Neuronal stem cell (in vitro differentiated cells): Measurements from ENCODE around the gene HIBADH.

Source experiments
- DNase-seq: peaks from one replicate; pipeline ENCODE4 v3.0.0-alpha.2; 2013; ENCODE audit warnings: low spot score
- H2AFZ ChIP-seq: one replicate; pipeline ENCODE4 v1.6.1; 2013; ENCODE audit warnings: mild to moderate bottlenecking, low read length, inconsistent platforms
- H2AK5ac ChIP-seq: 2 replicates; pipeline ENCODE4 v1.6.1; 2013; ENCODE audit warnings: low read depth, mild to moderate bottlenecking, inconsistent platforms, low read length, moderate library complexity, mixed read lengths
- H2BK120ac ChIP-seq: 2 replicates; pipeline ENCODE4 v1.6.1; 2013; ENCODE audit warnings: low read depth, mild to moderate bottlenecking, inconsistent platforms, low read length, moderate library complexity, mixed read lengths
- H2BK12ac ChIP-seq: one replicate; pipeline ENCODE4 v1.6.1; 2013; ENCODE audit warnings: low read length, inconsistent platforms
- H2BK15ac ChIP-seq: 2 replicates; pipeline ENCODE4 v1.6.1; 2013; ENCODE audit warnings: mild to moderate bottlenecking, low read length, inconsistent platforms, mixed read lengths
- H2BK5ac ChIP-seq: one replicate; pipeline ENCODE4 v1.6.1; 2013; ENCODE audit warnings: inconsistent platforms, mild to moderate bottlenecking, low read length, moderate library complexity
- H3K14ac ChIP-seq: one replicate; pipeline ENCODE4 v1.6.1; 2013; ENCODE audit warnings: low read length, inconsistent platforms
- H3K18ac ChIP-seq: 2 replicates; pipeline ENCODE4 v1.6.1; 2013; ENCODE audit warnings: low read length, inconsistent platforms
- H3K23ac ChIP-seq: 2 replicates; pipeline ENCODE4 v1.6.1; 2013; ENCODE audit warnings: low read depth, mild to moderate bottlenecking, mixed read lengths, low read length, inconsistent platforms; ENCODE audit not compliant: poor library complexity
- H3K27ac ChIP-seq: replicated peaks from 3 replicates; pipeline ENCODE4 v1.5.1; 2013; ENCODE audit warnings: low read length, inconsistent platforms
- H3K27me3 ChIP-seq, 3 experiments: 2 replicates each; pipeline ENCODE4 v1.6.1; 2013; ENCODE audit warnings: low read length in 3 of 3, mild to moderate bottlenecking in 2 of 3, inconsistent platforms in 1 of 3, low read depth in 1 of 3, mixed read lengths in 1 of 3, moderate library complexity in 1 of 3; ENCODE audit not compliant: control insufficient read depth in 3 of 3, insufficient read depth in 3 of 3
- H3K36me3 ChIP-seq, 2 donors: replicated peaks in 1 of 2; 2 replicates each; pipeline ENCODE4 v1.6.1; 2013; ENCODE audit warnings: low read length in 2 of 2; ENCODE audit not compliant: control insufficient read depth in 2 of 2, insufficient read depth in 2 of 2
- H3K4ac ChIP-seq: 2 replicates; pipeline ENCODE4 v1.6.1; 2013; ENCODE audit warnings: inconsistent platforms, mild to moderate bottlenecking, low read length, moderate library complexity
- H3K4me1 ChIP-seq, 2 donors: 1 replicate in 1 of 2; 2 replicates in 1 of 2; pipeline ENCODE4 v1.6.1; 2013; ENCODE audit warnings: low read length in 2 of 2, low read depth in 1 of 2; ENCODE audit not compliant: control insufficient read depth in 2 of 2, insufficient read depth in 1 of 2
- H3K4me2 ChIP-seq: one replicate; pipeline ENCODE4 v1.6.1; 2013; ENCODE audit warnings: mild to moderate bottlenecking, low read length, inconsistent platforms; ENCODE audit not compliant: insufficient read depth, poor library complexity, severe bottlenecking
- H3K4me3 ChIP-seq, 2 donors: 2 replicates each; pipeline ENCODE4 v1.5.1; 2013; ENCODE audit warnings: low read length in 2 of 2, mild to moderate bottlenecking in 2 of 2, inconsistent platforms in 1 of 2, moderate library complexity in 1 of 2
- H3K79me1 ChIP-seq: one replicate; pipeline ENCODE4 v1.6.1; 2013; ENCODE audit warnings: low read depth, mild to moderate bottlenecking, inconsistent platforms, low read length, moderate library complexity
- H3K9ac ChIP-seq: one replicate; pipeline ENCODE4 v1.6.1; 2013; ENCODE audit warnings: mild to moderate bottlenecking, low read depth, low read length, inconsistent platforms; ENCODE audit not compliant: poor library complexity
- H3K9me3 ChIP-seq, 2 donors: replicated peaks in 1 of 2; 2 replicates each; pipeline versions ENCODE3 to v1.6.1; 2013; ENCODE audit warnings: low read length in 2 of 2, mild to moderate bottlenecking in 2 of 2, inconsistent platforms in 1 of 2, low read depth in 1 of 2, mixed read lengths in 1 of 2, moderate library complexity in 1 of 2; ENCODE audit not compliant: control insufficient read depth in 2 of 2, insufficient read depth in 1 of 2
- H4K8ac ChIP-seq: one replicate; pipeline ENCODE4 v1.6.1; 2013; ENCODE audit warnings: low read depth, mild to moderate bottlenecking, inconsistent platforms, low read length, moderate library complexity
- H4K91ac ChIP-seq: one replicate; pipeline ENCODE4 v1.6.1; 2013; ENCODE audit warnings: low read length, low read depth, mild to moderate bottlenecking, inconsistent platforms; ENCODE audit not compliant: poor library complexity
- WGBS, 2 donors: extraction: QIAGEN DNeasy Blood & Tissue Kit; methylation state at CpG; one replicate each; pipeline ENCODE4 v1.1.7; 2013; ENCODE audit warnings: missing lambda C conversion rate in 2 of 2, mixed read lengths in 1 of 2; ENCODE audit not compliant: insufficient read length in 2 of 2, insufficient replicate concordance in 1 of 2; ENCODE audit errors: extremely low coverage in 2 of 2; 5-methylcytosine and 5-hydroxymethylcytosine counted together

HIBADH gene

DNA sequence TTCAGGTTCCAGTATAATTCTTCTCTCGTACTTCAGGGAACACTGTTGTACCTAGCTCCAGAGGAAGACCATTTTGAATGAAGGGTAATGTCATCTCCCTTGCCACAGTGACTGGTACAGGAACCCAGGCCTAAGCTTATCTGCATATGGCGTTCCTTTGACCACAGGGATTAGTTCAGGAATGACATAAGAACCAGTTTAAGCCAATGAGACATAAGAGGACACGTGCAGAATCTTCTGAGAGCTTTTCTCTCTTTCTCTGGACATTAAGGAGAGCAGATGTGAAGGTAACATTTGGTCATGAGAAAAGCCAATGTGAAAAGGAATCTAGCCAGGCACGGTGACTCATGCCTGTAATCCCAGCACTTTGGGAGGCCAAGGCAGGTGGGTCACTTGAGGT lies 21.8 kb upstream of the HIBADH start:
- Histone ChIP-seq H4K8ac (no peak overlapping the region), H3K14ac (no peak overlapping the region), H3K18ac (no peak overlapping the region), H2BK5ac (no peak overlapping the region), H2AK5ac (no peak overlapping the region), H3K23ac (no peak overlapping the region), H3K4me2 (no peak overlapping the region), H3K36me3 (no peaks in the 10 kb centered on the region), H2AFZ (no peak overlapping the region), H3K79me1 (no peaks in the 10 kb centered on the region), H3K27me3 (no peaks in the 10 kb centered on the region), H4K91ac (no peak overlapping the region), H3K9ac (no peak overlapping the region), H3K4me1 (no peaks in the 10 kb centered on the region), H2BK15ac (no peak overlapping the region), H3K27ac (no peak overlapping the region), H2BK12ac (no peak overlapping the region), H2BK120ac (no peak overlapping the region), H3K9me3 (no peaks in the 10 kb centered on the region), H3K4me3 (no peak overlapping the region), H3K4ac (no peak overlapping the region)
- no CpG with 5 or more reads among the region's 4 CpGs for WGBS, 2 donors
- no peak for DNase-seq

DNA sequence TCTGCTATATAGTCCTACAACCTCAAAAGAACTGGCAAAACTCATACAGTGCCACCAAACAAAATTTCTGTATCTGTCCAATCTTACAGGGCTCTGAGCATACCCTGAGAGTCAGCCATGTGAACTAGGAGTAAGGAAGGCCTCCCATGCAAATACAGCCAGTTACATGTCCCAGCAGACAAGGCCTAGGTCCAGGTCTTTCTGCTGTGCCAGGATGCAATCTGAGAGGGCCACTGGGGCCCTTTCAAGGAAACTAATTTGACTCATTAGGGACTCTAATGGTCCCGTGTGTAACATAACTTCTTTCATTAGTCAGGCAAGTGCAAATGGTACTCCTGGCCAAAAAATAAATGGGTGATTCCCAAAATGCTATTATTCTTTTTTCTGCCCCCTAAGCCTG lies 17.9 kb upstream of the HIBADH start:
- Histone ChIP-seq H2AK5ac (no peak overlapping the region), H3K9me3 (no peaks in the 10 kb centered on the region), H3K14ac (no peak overlapping the region), H3K27ac (no peak overlapping the region), H2BK5ac (no peak overlapping the region), H2BK120ac (no peak overlapping the region), H3K36me3 (no peaks in the 10 kb centered on the region), H3K23ac (no peak overlapping the region), H3K18ac (no peak overlapping the region), H3K4me2 (no peak overlapping the region), H3K27me3 (no peaks in the 10 kb centered on the region), H2BK15ac (no peak overlapping the region), H2BK12ac (no peak overlapping the region), H4K91ac (no peak overlapping the region), H2AFZ (no peak overlapping the region), H3K4ac (no peak overlapping the region), H3K4me1 (no peaks in the 10 kb centered on the region), H3K4me3 (no peak overlapping the region), H4K8ac (no peak overlapping the region), H3K79me1 (no peaks in the 10 kb centered on the region), H3K9ac (no peak overlapping the region)
- no peak for DNase-seq
- WGBS, 2 donors, result no CpG with 5 or more reads among the region's 1 CpG

DNA sequence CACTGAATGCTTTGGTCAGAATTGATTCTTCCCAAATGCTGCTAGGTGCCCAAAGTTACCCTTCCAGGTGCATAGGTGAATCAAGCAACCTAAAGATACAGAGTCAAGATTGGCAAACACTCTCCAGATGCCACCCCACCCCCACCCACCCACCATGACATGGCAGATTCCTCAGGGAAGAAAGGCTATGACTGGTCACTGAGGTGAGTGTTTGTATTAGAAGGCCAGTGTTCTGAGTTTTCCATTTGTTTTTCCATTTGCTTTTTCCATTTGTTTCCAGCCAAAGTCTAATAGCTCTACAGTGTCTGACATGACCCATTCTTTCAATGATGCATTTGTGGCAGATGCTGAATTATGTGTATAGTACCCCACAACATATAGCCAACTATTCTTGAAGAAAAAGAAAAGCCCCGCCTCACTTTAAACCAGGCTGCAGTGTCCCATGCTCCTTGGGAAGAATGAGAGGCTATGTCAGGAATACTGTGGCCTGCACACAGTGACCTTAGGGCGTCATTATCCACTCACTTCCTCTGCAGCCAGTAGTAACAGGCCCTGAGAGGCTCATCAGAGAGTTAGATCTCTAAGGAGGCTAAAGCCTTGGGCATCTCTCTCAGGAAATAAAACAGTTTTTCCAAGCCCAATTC lies 16.1 kb upstream of the HIBADH start:
- H3K4me3 ChIP-seq, result no peak overlapping the region
- H3K9ac ChIP-seq, result no peak overlapping the region
- H3K23ac ChIP-seq, result no peak overlapping the region
- H3K4me1 ChIP-seq, result no peaks in the 10 kb centered on the region
- H3K36me3 ChIP-seq, result no peaks in the 10 kb centered on the region
- no peak overlapping the region for H2BK12ac ChIP-seq
- no peak overlapping the region for H3K27ac ChIP-seq
- no CpG with 5 or more reads among the region's 2 CpGs for WGBS, 2 donors
- no peak overlapping the region for H2AFZ ChIP-seq
- H3K79me1 ChIP-seq, result no peaks in the 10 kb centered on the region
- H2AK5ac ChIP-seq, result no peak overlapping the region
- no peak overlapping the region for H2BK120ac ChIP-seq
- H2BK15ac ChIP-seq, result no peak overlapping the region
- no peak overlapping the region for H3K14ac ChIP-seq
- H3K27me3 ChIP-seq, result no peaks in the 10 kb centered on the region
- DNase-seq, result no peak
- H3K18ac ChIP-seq, result no peak overlapping the region
- H2BK5ac ChIP-seq, result no peak overlapping the region
- H3K4ac ChIP-seq, result no peak overlapping the region
- no peaks in the 10 kb centered on the region for H3K9me3 ChIP-seq
- no peak overlapping the region for H4K8ac ChIP-seq
- H4K91ac ChIP-seq, result no peak overlapping the region
- no peak overlapping the region for H3K4me2 ChIP-seq

DNA sequence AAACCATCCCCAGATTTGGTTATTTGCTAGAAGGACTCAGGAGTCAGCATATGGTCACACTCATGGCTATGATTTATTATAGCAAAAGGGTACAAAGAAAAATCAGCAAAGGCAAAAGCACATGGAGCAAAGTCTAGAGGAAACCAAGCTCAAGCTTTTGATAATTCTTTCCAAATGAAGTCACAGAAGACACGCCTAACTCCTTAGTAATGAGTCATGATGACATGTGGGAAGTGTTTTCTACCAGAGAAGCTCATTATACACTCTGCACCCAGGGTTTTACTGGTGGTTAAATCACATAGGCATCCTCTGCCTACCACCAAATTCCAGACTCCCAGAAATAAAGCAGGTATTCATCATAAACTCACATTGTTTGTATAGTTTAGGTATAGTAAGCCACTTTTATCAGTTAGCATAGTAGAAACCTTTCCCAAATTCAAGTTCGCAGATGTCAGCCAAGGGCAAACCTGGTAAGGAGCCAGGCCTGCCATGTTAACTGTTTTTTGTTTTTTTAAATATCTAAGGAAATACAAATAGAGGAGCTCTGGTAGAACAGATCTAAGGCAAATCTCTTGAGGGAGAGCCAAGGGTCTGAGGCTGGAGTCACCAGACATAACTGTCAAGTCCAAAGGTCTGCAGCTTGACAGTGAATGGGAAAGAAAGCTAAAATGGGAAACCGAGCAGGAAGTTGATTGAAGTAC lies 15.4 kb upstream of the HIBADH start:
- no peak overlapping the region for H3K4me3 ChIP-seq
- no peak overlapping the region for H2BK5ac ChIP-seq
- H3K4ac ChIP-seq, result no peak overlapping the region
- H2BK15ac ChIP-seq, result no peak overlapping the region
- H3K9me3 ChIP-seq, result no peaks in the 10 kb centered on the region
- no peak overlapping the region for H3K27ac ChIP-seq
- H2AFZ ChIP-seq, result no peak overlapping the region
- no peaks in the 10 kb centered on the region for H3K27me3 ChIP-seq
- WGBS, 2 donors, result no CpG with 5 or more reads among the region's 3 CpGs
- no peak overlapping the region for H4K91ac ChIP-seq
- H3K23ac ChIP-seq, result no peak overlapping the region
- H3K36me3 ChIP-seq, result no peaks in the 10 kb centered on the region
- H2AK5ac ChIP-seq, result no peak overlapping the region
- no peak overlapping the region for H3K14ac ChIP-seq
- no peak overlapping the region for H2BK120ac ChIP-seq
- no peak overlapping the region for H2BK12ac ChIP-seq
- DNase-seq, result no peak
- H3K4me1 ChIP-seq, result no peaks in the 10 kb centered on the region
- H3K79me1 ChIP-seq, result no peaks in the 10 kb centered on the region
- no peak overlapping the region for H4K8ac ChIP-seq
- no peak overlapping the region for H3K9ac ChIP-seq
- no peak overlapping the region for H3K4me2 ChIP-seq
- H3K18ac ChIP-seq, result no peak overlapping the region
